ENCODE data around the gene LRRC32. TPM values are rescaled to one million over a fixed set of nuclear protein-coding genes. Genes with fewer than 3 reads are reported as not detected.

The LRRC32 gene
- total and polyA plus RNA-seq, 8 donors = 14.0 to 270 (median 23.9) TPM

GRCh38 chr11:76642341-76642740 lies 28.2 kb downstream of the LRRC32 start:
- 74 to 84% (median 77%) methylated on average over 8 of the region's 8 CpGs for WGBS, 5 donors
- Histone ChIP-seq H3K36me3 (no peaks in the 10 kb centered on the region), H3K9me3 (peaks cover 0 to 11% (median 4%) of the 10 kb centered on the region in 4 donors), H3K4me1 (peaks cover 0 to 4% (median 0%) of the 10 kb centered on the region in 4 donors), H3K27me3 (no peaks in the 10 kb centered on the region), H3K27ac (no peak overlapping the region), H3K4me3 (no peak overlapping the region)
- no peak for DNase-seq
- intact Hi-C loops (cut with DNase I; ENCODE audit: low total_unique reads) = no loop called here
- TF ChIP-seq POLR2A (IDR thresholded peaks at IDR 0.05) = no peak
- no peak for TF ChIP-seq POLR2AphosphoS5 (IDR thresholded peaks at IDR 0.05)
- no peak for TF ChIP-seq CTCF (IDR thresholded peaks at IDR 0.05)
- TF ChIP-seq EP300 (IDR thresholded peaks at IDR 0.05) = no peak

GRCh38 chr11:76641905-76642304 lies 28.6 kb downstream of the LRRC32 start:
- intact Hi-C loops (cut with DNase I; ENCODE audit: low total_unique reads) = no loop called here
- no peaks in the 10 kb centered on the region for H3K27me3 ChIP-seq
- WGBS, 5 donors = 85 to 93% (median 91%) methylated on average over 4 of the region's 4 CpGs
- H3K4me3 ChIP-seq = no peak overlapping the region
- H3K27ac ChIP-seq = no peak overlapping the region
- DNase-seq = no peak
- peaks cover 0 to 5% (median 0%) of the 10 kb centered on the region in 4 donors for H3K4me1 ChIP-seq
- H3K36me3 ChIP-seq = no peaks in the 10 kb centered on the region
- H3K9me3 ChIP-seq = peaks cover 0 to 6% (median 2%) of the 10 kb centered on the region in 4 donors
- TF ChIP-seq POLR2A (IDR thresholded peaks at IDR 0.05) (no peak), CTCF (IDR thresholded peaks at IDR 0.05) (no peak), EP300 (IDR thresholded peaks at IDR 0.05) (no peak), POLR2AphosphoS5 (IDR thresholded peaks at IDR 0.05) (no peak)

- Histone ChIP-seq H3K27ac (no peak overlapping the region), H3K4me1 (peaks cover 0 to 5% (median 0%) of the 10 kb centered on the region in 4 donors), H3K36me3 (no peaks in the 10 kb centered on the region), H3K27me3 (no peaks in the 10 kb centered on the region), H3K9me3 (no peaks in the 10 kb centered on the region), H3K4me3 (no peak overlapping the region)
- intact Hi-C loops (cut with DNase I; ENCODE audit: low total_unique reads) = no loop called here
- TF ChIP-seq EP300 (IDR thresholded peaks at IDR 0.05) = no peak
- TF ChIP-seq POLR2AphosphoS5 (IDR thresholded peaks at IDR 0.05) = no peak
- no peak for TF ChIP-seq POLR2A (IDR thresholded peaks at IDR 0.05)
- TF ChIP-seq CTCF (IDR thresholded peaks at IDR 0.05) = no peak
- whole genome bisulfite sequencing, 5 donors = 49 to 69% (median 54%) methylated on average over 5 of the region's 5 CpGs
- DNase-seq = no peak
Measured at GRCh38 chr11:76640501-76640900, 30.0 kb downstream of the LRRC32 start.

GRCh38 chr11:76639621-76640020 lies 30.9 kb downstream of the LRRC32 start:
- H3K4me1 ChIP-seq = peaks cover 0 to 5% (median 0%) of the 10 kb centered on the region in 4 donors
- no peaks in the 10 kb centered on the region for H3K36me3 ChIP-seq
- no peaks in the 10 kb centered on the region for H3K9me3 ChIP-seq
- H3K27me3 ChIP-seq = no peaks in the 10 kb centered on the region
- DNase-seq = no peak
- TF ChIP-seq POLR2A (IDR thresholded peaks at IDR 0.05) = no peak
- TF ChIP-seq CTCF (IDR thresholded peaks at IDR 0.05) = no peak
- no peak for TF ChIP-seq EP300 (IDR thresholded peaks at IDR 0.05)
- no peak for TF ChIP-seq POLR2AphosphoS5 (IDR thresholded peaks at IDR 0.05)
- H3K4me3 ChIP-seq = no peak overlapping the region
- no peak overlapping the region for H3K27ac ChIP-seq
- 90 to 97% (median 94%) methylated on average over 2 of the region's 2 CpGs for WGBS, 5 donors
- intact Hi-C loops (cut with DNase I; ENCODE audit: low total_unique reads) = no loop called here

Measured in stomach (tissue), 9 donors.